Keratinocyte (primary cell): ENCODE data around the gene GOLGA6L9. TPM values are rescaled to one million over a fixed set of nuclear protein-coding genes. Genes with fewer than 3 reads are reported as not detected.
"Not testable (repeated sequence)": the region's sequence is repeated elsewhere in the genome, so short reads cannot be mapped to it uniquely, and the experiment has no call there.

Experiments
- DNase-seq: peaks from one replicate; pipeline ENCODE4 v3.0.0-alpha.2; 2011; ENCODE audit warnings: low read depth, missing footprints, low spot score
- FAIRE-seq: peaks from 2 replicates; lab custom pipeline; 2011; peaks lifted over from hg19 to GRCh38; lab: Jason Lieb, UNC
- H2AFZ ChIP-seq: 2 replicates; pipeline ENCODE4 v1.6.0; 2012; ENCODE audit warnings: low read length, control low read depth, inconsistent platforms; ENCODE audit not compliant: control insufficient read depth
- H3K27ac ChIP-seq: 2 replicates; pipeline ENCODE4 v1.5.1; 2011; ENCODE audit warnings: low read length; ENCODE audit not compliant: control insufficient read depth, insufficient read depth
- H3K27me3 ChIP-seq: 3 replicates; pipeline ENCODE4 v1.6.0; 2011; ENCODE audit warnings: low read length; ENCODE audit not compliant: control insufficient read depth, insufficient read depth; ENCODE audit errors: extremely low read depth
- H3K36me3 ChIP-seq, 2 experiments: 2 replicates in 1 of 2; 3 replicates in 1 of 2; pipeline ENCODE4 v1.5.1; 2011; ENCODE audit warnings: low read length in 2 of 2, mild to moderate bottlenecking in 1 of 2; ENCODE audit not compliant: control insufficient read depth in 2 of 2, insufficient read depth in 2 of 2; ENCODE audit errors: extremely low read depth in 1 of 2
- H3K4me1 ChIP-seq: 3 replicates; pipeline ENCODE4 v1.5.1; 2011; ENCODE audit warnings: low read length; ENCODE audit not compliant: control insufficient read depth, insufficient read depth; ENCODE audit errors: extremely low read depth
- H3K4me2 ChIP-seq: 3 replicates; pipeline ENCODE4 v1.6.0; 2011; ENCODE audit warnings: low read depth, low read length; ENCODE audit not compliant: control insufficient read depth, insufficient read depth; ENCODE audit errors: extremely low read depth
- H3K4me3 ChIP-seq, 3 experiments: fragments of 200-600 bp in 1 of 3; sonication (generic) in 1 of 3; 2 replicates in 2 of 3; 3 replicates in 1 of 3; pipeline ENCODE4 v1.5.1; 2011 to 2016; ENCODE audit warnings: low read length in 3 of 3, mild to moderate bottlenecking in 3 of 3, control low read depth in 2 of 3, inconsistent platforms in 1 of 3, low read depth in 1 of 3, mixed read lengths in 1 of 3, mixed run types in 1 of 3, moderate library complexity in 1 of 3; ENCODE audit not compliant: control insufficient read depth in 2 of 3, insufficient read depth in 2 of 3; ENCODE audit errors: extremely low read depth in 1 of 3
- H3K79me2 ChIP-seq: 2 replicates; pipeline ENCODE4 v1.6.0; 2012; ENCODE audit warnings: low read length; ENCODE audit not compliant: control insufficient read depth, insufficient read depth
- H3K9ac ChIP-seq: 3 replicates; pipeline ENCODE4 v1.6.0; 2011; ENCODE audit warnings: low read length; ENCODE audit not compliant: control insufficient read depth, insufficient read depth; ENCODE audit errors: extremely low read depth
- H3K9me1 ChIP-seq: 3 replicates; pipeline ENCODE4 v1.6.0; 2011; ENCODE audit warnings: low read length; ENCODE audit not compliant: control insufficient read depth, insufficient read depth; ENCODE audit errors: extremely low read depth
- H3K9me3 ChIP-seq: 2 replicates; pipeline ENCODE4 v1.5.1; 2012; ENCODE audit warnings: low read depth, low read length; ENCODE audit not compliant: control insufficient read depth
- H4K20me1 ChIP-seq: 3 replicates; pipeline ENCODE4 v1.6.0; 2011; ENCODE audit warnings: low read length; ENCODE audit not compliant: control insufficient read depth, insufficient read depth; ENCODE audit errors: extremely low read depth
- dilution Hi-C: fragments of 300-500 bp; cut with MboI; formaldehyde crosslinking; loops from one replicate; pipeline ENCODE4 v1.7.0; 2020; ENCODE audit warnings: low sequenced_read_pairs; ENCODE audit not compliant: extremely low pct_ligation_motif_present
- polyA plus RNA-seq, 5 experiments: library from polyadenylated mRNA; depleted of rRNA in 3 of 5; stranded (reverse) in 3 of 5; stranded (forward) in 1 of 5; unstranded in 1 of 5; fragments of >200 nt; gene quantifications; 1 replicate in 1 of 5; 2 replicates in 3 of 5; 3 replicates in 1 of 5; pipeline versions ENCODE4 v1.2.1 to v1.2.3, GENCODE V29; 2011 to 2012; ENCODE audit warnings: missing spikeins in 2 of 5, low read depth in 1 of 5, low replicate concordance in 1 of 5

The GOLGA6L9 gene
- polyA plus RNA-seq, 1 donor (not counting 4 experiments of a cell fraction or from before 2014, with no cell fraction given): 3.1 TPM

GRCh38 chr15:82469381-82469780, 39.8 kb downstream of the GOLGA6L9 start:
- FAIRE-seq, DNase-seq, H3K27me3 ChIP-seq, H3K9ac ChIP-seq, H3K4me3 ChIP-seq, H3K36me3 ChIP-seq, H3K4me1 ChIP-seq, H3K4me2 ChIP-seq, H3K9me1 ChIP-seq, H3K79me2 ChIP-seq, H3K9me3 ChIP-seq, dilution Hi-C loops, H4K20me1 ChIP-seq, H3K27ac ChIP-seq, H2AFZ ChIP-seq: not testable (repeated sequence)

DNA sequence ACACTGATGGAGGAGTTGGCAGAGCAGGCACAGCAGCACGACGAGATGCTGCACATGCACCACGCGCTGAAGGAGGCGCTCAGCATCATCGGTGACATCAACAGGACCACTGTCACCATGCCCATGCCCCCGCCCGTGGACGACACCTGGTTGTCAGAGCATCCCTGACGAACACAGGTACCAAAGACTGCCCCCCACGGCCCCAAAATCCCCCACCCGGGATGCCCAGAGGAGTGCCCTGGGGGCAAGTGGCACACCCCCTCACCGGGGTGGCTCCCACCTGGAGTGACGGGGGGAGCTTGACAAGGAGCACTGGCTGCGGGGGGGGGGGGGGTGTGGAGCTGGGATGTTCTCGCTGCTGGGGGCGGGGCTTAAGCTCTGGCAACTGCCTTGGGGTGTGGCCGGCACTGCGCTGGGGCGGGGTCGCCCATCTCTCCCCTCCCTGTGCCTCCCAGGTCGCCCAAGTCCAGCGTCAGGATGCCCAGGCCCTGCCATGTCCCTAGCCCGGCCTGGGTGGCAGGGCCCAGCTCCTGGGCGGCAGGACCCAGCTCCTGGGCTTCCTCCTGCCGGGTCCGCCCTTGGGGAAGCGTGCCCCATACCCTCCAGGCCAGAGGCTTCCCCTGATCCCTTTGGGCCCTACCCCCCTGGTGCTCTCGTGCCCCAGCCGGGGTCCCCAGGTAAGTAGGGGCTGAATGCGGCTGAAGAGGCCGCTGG, 42.8 kb downstream of the GOLGA6L9 start:
- H3K27ac ChIP-seq, H3K9me1 ChIP-seq, H3K36me3 ChIP-seq, H3K4me3 ChIP-seq, H3K27me3 ChIP-seq, H3K9ac ChIP-seq, H3K79me2 ChIP-seq, H2AFZ ChIP-seq, H4K20me1 ChIP-seq, DNase-seq, H3K4me2 ChIP-seq, dilution Hi-C loops, H3K9me3 ChIP-seq, FAIRE-seq, H3K4me1 ChIP-seq: not testable (repeated sequence)

DNA sequence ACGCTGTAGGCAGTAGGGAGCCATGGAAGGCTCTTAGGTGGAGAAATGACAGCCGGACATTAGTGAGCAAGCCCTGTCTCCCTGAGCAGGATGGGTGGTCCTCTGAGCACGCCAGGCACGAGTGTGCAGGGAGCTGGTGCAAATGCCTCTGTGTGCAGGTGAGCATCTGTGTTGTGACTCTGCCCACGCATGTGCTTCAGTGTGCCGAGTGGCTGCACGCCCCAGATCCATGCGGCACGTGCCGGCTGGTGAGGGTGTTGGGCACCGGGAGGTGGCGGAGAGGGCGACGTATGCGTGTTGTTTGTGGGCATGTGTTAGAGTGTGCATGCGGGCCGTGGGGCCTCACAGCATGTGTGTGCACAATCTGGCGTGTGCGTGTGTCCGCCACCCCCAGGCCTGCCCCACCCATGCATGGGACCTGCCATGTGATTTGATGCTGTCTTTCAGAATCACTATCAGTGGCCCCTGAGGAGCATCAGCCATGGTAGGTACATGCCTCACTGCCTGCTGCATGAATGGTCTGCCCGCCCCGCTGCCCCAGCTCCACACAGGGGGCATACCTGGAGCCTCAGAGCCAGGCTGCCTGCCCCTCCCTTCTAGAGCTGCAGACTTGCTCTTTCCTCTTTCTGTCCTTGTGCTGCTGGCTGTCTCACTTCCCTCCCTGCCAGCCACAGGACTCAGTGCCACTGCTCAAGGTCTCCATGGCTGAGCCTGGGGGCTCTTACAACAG, 45.1 kb downstream of the GOLGA6L9 start:
- H2AFZ ChIP-seq, H3K4me1 ChIP-seq, H3K27me3 ChIP-seq, H3K4me3 ChIP-seq, H3K27ac ChIP-seq, H3K36me3 ChIP-seq, H3K79me2 ChIP-seq, H3K9me1 ChIP-seq, H3K9ac ChIP-seq, H4K20me1 ChIP-seq, H3K9me3 ChIP-seq, H3K4me2 ChIP-seq, dilution Hi-C loops, FAIRE-seq, DNase-seq: not testable (repeated sequence)

- H3K36me3 ChIP-seq, dilution Hi-C loops, H3K27me3 ChIP-seq, H4K20me1 ChIP-seq, H3K9me3 ChIP-seq, H2AFZ ChIP-seq, H3K4me2 ChIP-seq, DNase-seq, FAIRE-seq, H3K79me2 ChIP-seq, H3K4me1 ChIP-seq, H3K9ac ChIP-seq, H3K9me1 ChIP-seq, H3K4me3 ChIP-seq, H3K27ac ChIP-seq: not testable (repeated sequence)
Observed at GRCh38 chr15:82475345-82475967, 45.8 kb downstream of the GOLGA6L9 start.
